HCT116 (cell line): ENCODE data around the gene APOL4. TPM values are rescaled to one million over a fixed set of nuclear protein-coding genes. Genes with fewer than 3 reads are reported as not detected.

Experiments
- ATAC-seq: fragments of 200-7000 bp; cut with Tn5 transposase; 2 replicates; pipeline ENCODE4 v1.9.1; 2020; ENCODE audit warnings: mild to moderate bottlenecking, moderate library complexity
- BruUV-seq: library from RNA; stranded (reverse); fragments of 400-500 nt; replicated peaks from 2 replicates; lab custom pipeline; 2021; lab: Mats Ljungman, UMichigan
- CTCF ChIA-PET: fragments of 300-600 bp; sonication (Branson Sonifier 250); formaldehyde crosslinking; loops from one replicate; lab custom pipeline; 2021; ENCODE audit warnings: antibody characterized with exemption; lab: Charles Lee
- POLR2A ChIA-PET: fragments of 300-600, 350-600 bp; sonication (Branson Sonifier 250); formaldehyde crosslinking; loops from one replicate; lab custom pipeline; 2021; ENCODE audit warnings: antibody characterized with exemption; lab: Charles Lee
- RAD21 ChIA-PET, 2 experiments: fragments of 300-600 bp; sonication (Branson Sonifier 250); formaldehyde crosslinking; loops; one replicate each; lab custom pipeline; 2023; ENCODE audit warnings: low total read pairs in 2 of 2; ENCODE audit not compliant: uncharacterized antibody in 2 of 2, unreplicated experiment in 2 of 2, low non-redundant PET in 1 of 2; lab: Charles Lee
- DNase-seq: peaks from one replicate; pipeline ENCODE4 v3.0.0-alpha.2; 2010; ENCODE audit warnings: low read depth, low spot score
- H2AFZ ChIP-seq: fragments of 200-600 bp; shearing (Covaris generic), sonication (generic); 2 replicates; pipeline ENCODE4 v1.6.1; 2017; ENCODE audit warnings: low read depth, mixed run types, mixed read lengths, antibody characterized with exemption, low read length; ENCODE audit not compliant: poor library complexity, severe bottlenecking
- H3K27ac ChIP-seq: 2 replicates; pipeline ENCODE4 v1.5.1; 2012; ENCODE audit warnings: low read depth, low read length
- H3K27me3 ChIP-seq: fragments of 200-600 bp; sonication (generic); 2 replicates; pipeline ENCODE4 v1.6.1; 2016; ENCODE audit warnings: mixed run types, low read length, mixed read lengths; ENCODE audit not compliant: insufficient read depth
- H3K36me3 ChIP-seq, 2 experiments: fragments of 200-500 bp in 1 of 2; fragments of 200-600 bp in 1 of 2; sonication (Bioruptor generic) in 1 of 2; sonication (generic) in 1 of 2; 2 replicates each; pipeline versions ENCODE4 v1.5.1 to v1.6.1; 2014 to 2016; ENCODE audit warnings: low read length in 2 of 2, inconsistent platforms in 1 of 2, mixed read lengths in 1 of 2, mixed run types in 1 of 2; ENCODE audit not compliant: insufficient read depth in 2 of 2, control insufficient read depth in 1 of 2
- H3K4me1 ChIP-seq, 2 experiments: fragments of 200-600 bp in 1 of 2; sonication (generic) in 1 of 2; 2 replicates each; pipeline versions ENCODE4 v1.5.1 to v1.6.1; 2012 to 2017; ENCODE audit warnings: low read length in 2 of 2, inconsistent platforms in 1 of 2, mild to moderate bottlenecking in 1 of 2, mixed read lengths in 1 of 2, mixed run types in 1 of 2, moderate library complexity in 1 of 2; ENCODE audit not compliant: insufficient read depth in 2 of 2, control insufficient read depth in 1 of 2
- H3K4me2 ChIP-seq: fragments of 200-600 bp; sonication (generic); 2 replicates; pipeline ENCODE4 v1.6.1; 2017; ENCODE audit warnings: mixed run types, low read length, mixed read lengths
- H3K4me3 ChIP-seq, 2 experiments: fragments of 200-600 bp in 1 of 2; sonication (generic) in 1 of 2; replicated peaks in 1 of 2; 2 replicates each; pipeline ENCODE4 v1.5.1; 2011 to 2016; ENCODE audit warnings: low read length in 2 of 2, control low read depth in 1 of 2, low read depth in 1 of 2, mild to moderate bottlenecking in 1 of 2, mixed read lengths in 1 of 2, mixed run types in 1 of 2
- H3K79me2 ChIP-seq: fragments of 200-600 bp; sonication (generic); 2 replicates; pipeline ENCODE4 v1.6.1; 2017; ENCODE audit warnings: mild to moderate bottlenecking, mixed run types, low read length, moderate library complexity, mixed read lengths; ENCODE audit not compliant: insufficient read depth
- H3K9ac ChIP-seq: fragments of 200-600 bp; sonication (generic); 2 replicates; pipeline ENCODE4 v1.6.1; 2016; ENCODE audit warnings: low read length, mixed read lengths
- H3K9me2 ChIP-seq: fragments of 200-600 bp; sonication (generic), shearing (Covaris generic); 2 replicates; pipeline ENCODE4 v1.6.1; 2017; ENCODE audit warnings: mixed run types, mild to moderate bottlenecking, moderate library complexity; ENCODE audit not compliant: insufficient read depth
- H3K9me3 ChIP-seq, 2 experiments: fragments of 200-500 bp in 1 of 2; fragments of 200-600 bp in 1 of 2; sonication (Bioruptor generic) in 1 of 2; sonication (generic) in 1 of 2; 2 replicates each; pipeline ENCODE4 v1.6.1; 2014 to 2017; ENCODE audit warnings: low read length in 2 of 2, mixed read lengths in 2 of 2, inconsistent platforms in 1 of 2, low read depth in 1 of 2, mild to moderate bottlenecking in 1 of 2, mixed run types in 1 of 2, moderate library complexity in 1 of 2; ENCODE audit not compliant: control insufficient read depth in 1 of 2, insufficient read depth in 1 of 2
- H4K20me1 ChIP-seq: fragments of 200-600 bp; sonication (generic), shearing (Covaris generic); 2 replicates; pipeline ENCODE4 v1.6.1; 2017; ENCODE audit warnings: mixed run types, mild to moderate bottlenecking, moderate library complexity; ENCODE audit not compliant: insufficient read depth
- ATF3 ChIP-seq: IDR thresholded peaks from 2 replicates; pipeline ENCODE4 v1.6.1; 2012
- CBX3 ChIP-seq: IDR thresholded peaks from 2 replicates; pipeline ENCODE4 v1.6.1; 2012; ENCODE audit warnings: low read depth
- EGR1 ChIP-seq: IDR thresholded peaks from 2 replicates; pipeline ENCODE4 v1.6.1; 2012; ENCODE audit warnings: low read depth
- ELF1 ChIP-seq: IDR thresholded peaks from 2 replicates; pipeline ENCODE4 v1.6.1; 2012; ENCODE audit warnings: low read depth, borderline replicate concordance
- JUND ChIP-seq: IDR thresholded peaks from 2 replicates; pipeline ENCODE4 v1.6.1; 2012
- MAX ChIP-seq: IDR thresholded peaks from 2 replicates; pipeline ENCODE4 v1.6.1; 2012
- POLR2A ChIP-seq: IDR thresholded peaks from 2 replicates; pipeline ENCODE4 v1.7.0; 2011; ENCODE audit warnings: borderline replicate concordance; ENCODE audit not compliant: insufficient read depth, insufficient read length; ENCODE audit errors: extremely low read depth
- POLR2AphosphoS5 ChIP-seq: IDR thresholded peaks from 2 replicates; pipeline ENCODE4 v1.6.1; 2011; ENCODE audit warnings: mild to moderate bottlenecking, low read depth, low read length, moderate library complexity
- RAD21 ChIP-seq: IDR thresholded peaks from 2 replicates; pipeline ENCODE4 v1.6.1; 2012; ENCODE audit warnings: low read depth, mild to moderate bottlenecking
- SP1 ChIP-seq: IDR thresholded peaks from 2 replicates; pipeline ENCODE4 v1.6.1; 2012; ENCODE audit warnings: low read depth
- SRF ChIP-seq: IDR thresholded peaks from 2 replicates; pipeline ENCODE4 v1.6.1; 2012; ENCODE audit warnings: low read depth
- TCF7L2 ChIP-seq: IDR thresholded peaks from 2 replicates; pipeline ENCODE4 v1.7.0; 2011; ENCODE audit warnings: borderline replicate concordance, inconsistent platforms; ENCODE audit not compliant: insufficient read depth, insufficient read length; ENCODE audit errors: extremely low read depth
- YY1 ChIP-seq: IDR thresholded peaks from 2 replicates; pipeline ENCODE4 v1.6.1; 2011; ENCODE audit warnings: low read length, low read depth, moderate library complexity, mild to moderate bottlenecking; ENCODE audit not compliant: insufficient replicate concordance; ENCODE audit errors: extremely low read depth
- ZFX ChIP-seq: fragments of 450-650 bp; IDR thresholded peaks from 2 replicates; pipeline ENCODE4 v1.6.1; 2017
- ZNF274 ChIP-seq: fragments of 200-500 bp; sonication (Bioruptor generic); IDR thresholded peaks from 2 replicates; pipeline ENCODE4 v1.6.1; 2014; ENCODE audit warnings: mild to moderate bottlenecking, low read depth, low read length, inconsistent platforms
- intact Hi-C: fragments of 100-400 bp; cut with micrococcal nuclease; formaldehyde crosslinking; loops from 2 replicates; pipeline ENCODE4 v1.10.0; 2022
- total RNA-seq: library from RNA; stranded (reverse); gene quantifications from one replicate; pipeline ENCODE4 v1.2.1, GENCODE V29; 2021; ENCODE audit not compliant: unreplicated experiment
- TF ChIP-seq, protein P1 (sequence below): IDR thresholded peaks from 2 replicates; pipeline ENCODE4 v1.6.1; 2012; ENCODE audit warnings: low read depth
- TF ChIP-seq, protein P2 (sequence below), 3 experiments: fragments of 200-600 bp in 1 of 3; sonication (generic) in 1 of 3; IDR thresholded peaks in 2 of 3; conservative IDR thresholded peaks in 1 of 3; 2 replicates each; pipeline ENCODE4 v1.5.1; 2012 to 2017; ENCODE audit warnings: low read depth in 2 of 3, low read length in 2 of 3, antibody characterized with exemption in 1 of 3, borderline replicate concordance in 1 of 3, control low read depth in 1 of 3, mild to moderate bottlenecking in 1 of 3, mixed read lengths in 1 of 3, mixed run types in 1 of 3, moderate library complexity in 1 of 3; ENCODE audit not compliant: insufficient read depth in 1 of 3

Gene APOL4
- total RNA-seq, 1 experiment from 2014 or later = not detected

GRCh38 chr22:36166086-36166485 is 35.5 kb downstream of the APOL4 start:
- no peaks in the 10 kb centered on the region for H3K79me2 ChIP-seq
- H4K20me1 ChIP-seq = no peaks in the 10 kb centered on the region
- H2AFZ ChIP-seq = no peak overlapping the region
- no peak overlapping the region for H3K9ac ChIP-seq
- ChIA-PET POLR2A (no interaction called here), CTCF (no interaction called here), RAD21 (no interaction called here)
- no peak overlapping the region for H3K4me2 ChIP-seq
- H3K27me3 ChIP-seq = peaks cover 4% of the 10 kb centered on the region; the same call in 1 of the 2 replicates
- H3K9me2 ChIP-seq = no peaks in the 10 kb centered on the region
- no peaks in the 10 kb centered on the region for H3K9me3 ChIP-seq
- no peaks in the 10 kb centered on the region for H3K4me1 ChIP-seq
- no TSS peak for BruUV-seq
- TF ChIP-seq ZNF274 (no peak), EGR1 (no peak), ELF1 (no peak), MAX (no peak), TCF7L2 (no peak), POLR2A (no peak), YY1 (no peak), SRF (no peak), CBX3 (no peak), ZFX (no peak), ATF3 (no peak), JUND (no peak), RAD21 (no peak), POLR2AphosphoS5 (no peak), SP1 (no peak)
- TF ChIP-seq, protein P1, sequence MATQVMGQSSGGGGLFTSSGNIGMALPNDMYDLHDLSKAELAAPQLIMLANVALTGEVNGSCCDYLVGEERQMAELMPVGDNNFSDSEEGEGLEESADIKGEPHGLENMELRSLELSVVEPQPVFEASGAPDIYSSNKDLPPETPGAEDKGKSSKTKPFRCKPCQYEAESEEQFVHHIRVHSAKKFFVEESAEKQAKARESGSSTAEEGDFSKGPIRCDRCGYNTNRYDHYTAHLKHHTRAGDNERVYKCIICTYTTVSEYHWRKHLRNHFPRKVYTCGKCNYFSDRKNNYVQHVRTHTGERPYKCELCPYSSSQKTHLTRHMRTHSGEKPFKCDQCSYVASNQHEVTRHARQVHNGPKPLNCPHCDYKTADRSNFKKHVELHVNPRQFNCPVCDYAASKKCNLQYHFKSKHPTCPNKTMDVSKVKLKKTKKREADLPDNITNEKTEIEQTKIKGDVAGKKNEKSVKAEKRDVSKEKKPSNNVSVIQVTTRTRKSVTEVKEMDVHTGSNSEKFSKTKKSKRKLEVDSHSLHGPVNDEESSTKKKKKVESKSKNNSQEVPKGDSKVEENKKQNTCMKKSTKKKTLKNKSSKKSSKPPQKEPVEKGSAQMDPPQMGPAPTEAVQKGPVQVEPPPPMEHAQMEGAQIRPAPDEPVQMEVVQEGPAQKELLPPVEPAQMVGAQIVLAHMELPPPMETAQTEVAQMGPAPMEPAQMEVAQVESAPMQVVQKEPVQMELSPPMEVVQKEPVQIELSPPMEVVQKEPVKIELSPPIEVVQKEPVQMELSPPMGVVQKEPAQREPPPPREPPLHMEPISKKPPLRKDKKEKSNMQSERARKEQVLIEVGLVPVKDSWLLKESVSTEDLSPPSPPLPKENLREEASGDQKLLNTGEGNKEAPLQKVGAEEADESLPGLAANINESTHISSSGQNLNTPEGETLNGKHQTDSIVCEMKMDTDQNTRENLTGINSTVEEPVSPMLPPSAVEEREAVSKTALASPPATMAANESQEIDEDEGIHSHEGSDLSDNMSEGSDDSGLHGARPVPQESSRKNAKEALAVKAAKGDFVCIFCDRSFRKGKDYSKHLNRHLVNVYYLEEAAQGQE = no peak
- TF ChIP-seq, protein P2, sequence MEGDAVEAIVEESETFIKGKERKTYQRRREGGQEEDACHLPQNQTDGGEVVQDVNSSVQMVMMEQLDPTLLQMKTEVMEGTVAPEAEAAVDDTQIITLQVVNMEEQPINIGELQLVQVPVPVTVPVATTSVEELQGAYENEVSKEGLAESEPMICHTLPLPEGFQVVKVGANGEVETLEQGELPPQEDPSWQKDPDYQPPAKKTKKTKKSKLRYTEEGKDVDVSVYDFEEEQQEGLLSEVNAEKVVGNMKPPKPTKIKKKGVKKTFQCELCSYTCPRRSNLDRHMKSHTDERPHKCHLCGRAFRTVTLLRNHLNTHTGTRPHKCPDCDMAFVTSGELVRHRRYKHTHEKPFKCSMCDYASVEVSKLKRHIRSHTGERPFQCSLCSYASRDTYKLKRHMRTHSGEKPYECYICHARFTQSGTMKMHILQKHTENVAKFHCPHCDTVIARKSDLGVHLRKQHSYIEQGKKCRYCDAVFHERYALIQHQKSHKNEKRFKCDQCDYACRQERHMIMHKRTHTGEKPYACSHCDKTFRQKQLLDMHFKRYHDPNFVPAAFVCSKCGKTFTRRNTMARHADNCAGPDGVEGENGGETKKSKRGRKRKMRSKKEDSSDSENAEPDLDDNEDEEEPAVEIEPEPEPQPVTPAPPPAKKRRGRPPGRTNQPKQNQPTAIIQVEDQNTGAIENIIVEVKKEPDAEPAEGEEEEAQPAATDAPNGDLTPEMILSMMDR (IDR thresholded peaks at IDR 0.05 in 2 of 3, conservative IDR thresholded peaks at IDR 0.05 in 1 of 3; ENCODE audit: borderline replicate concordance in 1 of 3, insufficient read depth in 1 of 3, low read depth in 2 of 3, low read length in 2 of 3) = no peak
- no peak for ATAC-seq
- intact Hi-C loops = no loop called here
- H3K27ac ChIP-seq = no peak overlapping the region
- no peaks in the 10 kb centered on the region for H3K36me3 ChIP-seq
- no peak for DNase-seq
- H3K4me3 ChIP-seq = no peak overlapping the region
